ENCODE measurements around the gene ZC3H18.

ZC3H18 gene

GRCh38 chr16:88552815-88553214 is 17.4 kb upstream of the ZC3H18 start:
- TF ChIP-seq TCF12 (IDR thresholded peaks at IDR 0.05; ENCODE audit: low read depth) = no peak
- no peak for TF ChIP-seq NFIC (IDR thresholded peaks at IDR 0.05)
- no peak for TF ChIP-seq ZBTB7A (IDR thresholded peaks at IDR 0.05; ENCODE audit: low read depth)
- TF ChIP-seq CEBPB (IDR thresholded peaks at IDR 0.05) = no peak
- TF ChIP-seq FOXM1 (IDR thresholded peaks at IDR 0.05; ENCODE audit: borderline replicate concordance, low read depth) = no peak
- no peak for TF ChIP-seq TEAD4 (IDR thresholded peaks at IDR 0.05)
- TF ChIP-seq EGR1 (IDR thresholded peaks at IDR 0.05) = no peak
- no peak for TF ChIP-seq REST (IDR thresholded peaks at IDR 0.05; ENCODE audit: low read depth)
- TF ChIP-seq TAF1 (IDR thresholded peaks at IDR 0.05; ENCODE audit: low read depth) = no peak
- TF ChIP-seq MAX (IDR thresholded peaks at IDR 0.05) = no peak
- no peak for TF ChIP-seq CREB1 (IDR thresholded peaks at IDR 0.05; ENCODE audit: low read depth)
- TF ChIP-seq USF1 (IDR thresholded peaks at IDR 0.05) = no peak
- TF ChIP-seq YY1 (IDR thresholded peaks at IDR 0.05; ENCODE audit: low read depth) = no peak
- no peak for TF ChIP-seq RAD21 (IDR thresholded peaks at IDR 0.05; ENCODE audit: low read depth)
- TF ChIP-seq EP300 (IDR thresholded peaks at IDR 0.05; ENCODE audit: borderline replicate concordance) = no peak

- TF ChIP-seq USF1 (IDR thresholded peaks at IDR 0.05) = no peak
- TF ChIP-seq EGR1 (IDR thresholded peaks at IDR 0.05) = no peak
- no peak for TF ChIP-seq TCF12 (IDR thresholded peaks at IDR 0.05; ENCODE audit: low read depth)
- TF ChIP-seq CEBPB (IDR thresholded peaks at IDR 0.05) = no peak
- TF ChIP-seq TAF1 (IDR thresholded peaks at IDR 0.05; ENCODE audit: low read depth) = no peak
- TF ChIP-seq RAD21 (IDR thresholded peaks at IDR 0.05; ENCODE audit: low read depth) = no peak
- TF ChIP-seq TEAD4 (IDR thresholded peaks at IDR 0.05) = no peak
- TF ChIP-seq REST (IDR thresholded peaks at IDR 0.05; ENCODE audit: low read depth) = no peak
- TF ChIP-seq MAX (IDR thresholded peaks at IDR 0.05) = no peak
- no peak for TF ChIP-seq NFIC (IDR thresholded peaks at IDR 0.05)
- no peak for TF ChIP-seq EP300 (IDR thresholded peaks at IDR 0.05; ENCODE audit: borderline replicate concordance)
- no peak for TF ChIP-seq CREB1 (IDR thresholded peaks at IDR 0.05; ENCODE audit: low read depth)
- TF ChIP-seq FOXM1 (IDR thresholded peaks at IDR 0.05; ENCODE audit: borderline replicate concordance, low read depth) = no peak
- TF ChIP-seq ZBTB7A (IDR thresholded peaks at IDR 0.05; ENCODE audit: low read depth) = no peak
- TF ChIP-seq YY1 (IDR thresholded peaks at IDR 0.05; ENCODE audit: low read depth) = no peak
Observed at GRCh38 chr16:88553739-88554138, 16.5 kb upstream of the ZC3H18 start.

GRCh38 chr16:88554711-88555264 is 15.4 kb upstream of the ZC3H18 start:
- TF ChIP-seq EGR1 (IDR thresholded peaks at IDR 0.05) (no peak), USF1 (IDR thresholded peaks at IDR 0.05) (no peak), ZBTB7A (IDR thresholded peaks at IDR 0.05; ENCODE audit: low read depth) (no peak), TEAD4 (IDR thresholded peaks at IDR 0.05) (no peak), MAX (IDR thresholded peaks at IDR 0.05) (no peak), TCF12 (IDR thresholded peaks at IDR 0.05; ENCODE audit: low read depth) (no peak), FOXM1 (IDR thresholded peaks at IDR 0.05; ENCODE audit: borderline replicate concordance, low read depth) (no peak), RAD21 (IDR thresholded peaks at IDR 0.05; ENCODE audit: low read depth) (no peak), TAF1 (IDR thresholded peaks at IDR 0.05; ENCODE audit: low read depth) (no peak), NFIC (IDR thresholded peaks at IDR 0.05) (no peak), EP300 (IDR thresholded peaks at IDR 0.05; ENCODE audit: borderline replicate concordance) (no peak), YY1 (IDR thresholded peaks at IDR 0.05; ENCODE audit: low read depth) (no peak), REST (IDR thresholded peaks at IDR 0.05; ENCODE audit: low read depth) (no peak)
